DND-41 (cell line): ENCODE results near the gene ADAMTSL3.

Experiments used
- CTCF ChIP-seq: IDR thresholded peaks from 2 replicates; pipeline ENCODE4 v1.5.1; 2012; ENCODE audit warnings: borderline replicate concordance, low read length, moderate library complexity, mild to moderate bottlenecking; ENCODE audit not compliant: poor library complexity, severe bottlenecking; ENCODE audit errors: extremely low read depth
- EZH2 ChIP-seq: IDR thresholded peaks from 3 replicates; pipeline ENCODE4 v1.6.1; 2012; ENCODE audit warnings: borderline replicate concordance, low read depth, mild to moderate bottlenecking, moderate library complexity, low read length, inconsistent platforms; ENCODE audit not compliant: severe bottlenecking

- TF ChIP-seq CTCF, result no peak
- no peak for TF ChIP-seq EZH2
These were observed 660 bp upstream of the ADAMTSL3 start for GRCh38 chr15:83653288-83653638.
